Stomach (tissue), 4 donors: Measurements from ENCODE around the gene CEP152.

Experiments
- CTCF ChIP-seq, 7 experiments: fragments of 450-650 bp in 4 of 7; fragments of 200-600 bp in 3 of 7; sonication (generic) in 3 of 7; IDR thresholded peaks; one replicate each; pipeline ENCODE4 v1.5.1; 2016 to 2019; ENCODE audit warnings: antibody characterized with exemption in 7 of 7, control low read depth in 2 of 7, mild to moderate bottlenecking in 1 of 7
- EP300 ChIP-seq: sonication (generic); formaldehyde crosslinking; IDR thresholded peaks from one replicate; pipeline ENCODE4 v1.6.1; 2017; ENCODE audit warnings: antibody characterized with exemption
- POLR2A ChIP-seq, 4 donors: fragments of 450-650 bp; IDR thresholded peaks; one replicate each; pipeline ENCODE4 v1.6.1; 2016; ENCODE audit warnings: antibody characterized with exemption in 4 of 4, control low read depth in 2 of 4, mild to moderate bottlenecking in 1 of 4, moderate library complexity in 1 of 4
- POLR2AphosphoS5 ChIP-seq, 3 donors: sonication (generic); formaldehyde crosslinking; IDR thresholded peaks; one replicate each; pipeline ENCODE4 v1.6.1; 2016; ENCODE audit warnings: antibody characterized with exemption in 3 of 3

GRCh38 chr15:48759921-48760320, 50.9 kb downstream of the CEP152 start:
- TF ChIP-seq CTCF (IDR thresholded peaks at IDR 0.05) (no peak), EP300 (no peak), POLR2AphosphoS5 (IDR thresholded peaks at IDR 0.05) (no peak), POLR2A (IDR thresholded peaks at IDR 0.05) (no peak)
